ENCODE data around the gene LGALS12. TPM values are rescaled to one million over a fixed set of nuclear protein-coding genes. Genes with fewer than 3 reads are reported as not detected.

The LGALS12 gene
- total RNA-seq = under 0.01 TPM in 1 of 2 replicates, not detected in the other
- polyA plus RNA-seq = not detected in 2 replicates
- polyA plus RNA-seq (2012) = not detected in 2 replicates
- polyA minus RNA-seq (ENCODE audit: low replicate concordance) = not detected in 2 replicates

GRCh38 chr11:63505857-63506528 is at the start of gene LGALS12:
TSS of gene LGALS12 (plus strand) at chr11:63506084. CDS start at chr11:63506459, 375 bp downstream.
- H3K4me3 ChIP-seq (replicated peaks in 1 of 4; ENCODE audit: control extremely low read depth in 1 of 4, insufficient read depth in 1 of 4, low read depth in 3 of 4, low read length in 4 of 4) = no peak within 1 kb of the TSS
- no peaks in the 10 kb centered on the region for H3K4me1 ChIP-seq (ENCODE audit: control insufficient read depth, extremely low read depth, insufficient read depth, low read length)
- H3K27ac ChIP-seq (ENCODE audit: insufficient read depth, low read length) = no peak within 1 kb of the TSS
- peak; percentile 32 to 48 for DNase-seq (ENCODE audit: low read depth in 2 of 2)
- H4K20me1 ChIP-seq (ENCODE audit: control insufficient read depth, extremely low read depth, insufficient read depth, low read length) = no peaks in the 10 kb centered on the region
- H3K9ac ChIP-seq (ENCODE audit: insufficient read depth, low read length) = no peak within 1 kb of the TSS
- no peaks in the 10 kb centered on the region for H3K27me3 ChIP-seq (ENCODE audit: control insufficient read depth, insufficient read depth, low read length)
- H2AFZ ChIP-seq (ENCODE audit: low read length) = no peak within 1 kb of the TSS
- H3K79me2 ChIP-seq (ENCODE audit: control insufficient read depth, insufficient read depth, low read length) = no peaks in the 10 kb centered on the region
- no peaks in the 10 kb centered on the region for H3K36me3 ChIP-seq (ENCODE audit: control insufficient read depth, insufficient read depth, low read length)
- H3K4me2 ChIP-seq (ENCODE audit: extremely low read depth, insufficient read depth, low read length) = no peak within 1 kb of the TSS
- no peaks in the 10 kb centered on the region for H3K9me3 ChIP-seq (ENCODE audit: control insufficient read depth, insufficient read depth, low read depth, low read length)
- no peak for TF ChIP-seq EZH2 (IDR thresholded peaks at IDR 0.05; ENCODE audit: low read length, missing control alignments)
- no peak for TF ChIP-seq CTCF (conservative IDR thresholded peaks at IDR 0.05 in 1 of 2, IDR thresholded peaks at IDR 0.05 in 1 of 2; ENCODE audit: low read depth in 1 of 2, low read length in 2 of 2)

DNA sequence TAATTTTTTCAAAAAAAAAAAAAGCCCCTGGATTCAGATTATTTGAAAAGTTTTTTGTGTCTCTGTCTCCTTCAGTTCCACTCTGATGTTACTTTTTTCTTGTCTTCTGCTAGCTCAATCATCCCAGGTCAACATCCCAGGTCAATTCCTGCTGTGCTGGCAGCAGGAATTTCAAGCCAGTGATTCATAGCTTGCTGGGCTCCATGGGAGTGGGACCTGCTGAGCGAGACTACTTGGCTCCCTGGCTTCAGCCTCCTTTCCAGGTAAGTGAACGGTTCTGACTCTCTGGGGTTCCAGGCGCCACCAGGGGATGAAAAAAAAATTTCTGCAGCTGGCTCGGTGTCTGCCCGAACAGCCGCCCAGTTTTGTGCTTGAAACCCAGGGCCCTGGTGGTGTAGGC is 46.3 kb upstream of the LGALS12 start:
- no peaks in the 10 kb centered on the region for H3K36me3 ChIP-seq (ENCODE audit: control insufficient read depth, insufficient read depth, low read length)
- no peak overlapping the region for H2AFZ ChIP-seq (ENCODE audit: low read length)
- H3K4me1 ChIP-seq (ENCODE audit: control insufficient read depth, extremely low read depth, insufficient read depth, low read length) = no peaks in the 10 kb centered on the region

DNA sequence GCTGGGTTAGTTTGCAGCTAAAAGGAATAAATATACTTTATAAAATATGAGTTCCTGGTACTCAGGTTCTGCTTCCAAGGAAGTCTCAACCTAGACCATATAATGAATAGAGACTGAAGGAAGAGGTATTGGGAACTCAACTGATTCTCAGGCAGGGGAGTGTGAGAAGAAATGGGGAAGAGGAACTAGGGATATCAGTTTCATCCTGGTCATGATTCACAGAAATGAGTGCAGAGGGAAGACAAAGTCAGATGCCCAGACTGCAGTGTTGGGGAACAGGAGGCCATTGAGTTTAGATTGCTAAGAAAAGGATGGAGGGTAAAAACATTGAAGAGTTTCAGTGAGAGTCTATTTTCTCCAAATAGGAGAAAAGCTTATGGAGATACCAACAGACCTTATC is 43.7 kb upstream of the LGALS12 start:
- TF ChIP-seq EZH2 (IDR thresholded peaks at IDR 0.05; ENCODE audit: low read length, missing control alignments) (no peak), CTCF (conservative IDR thresholded peaks at IDR 0.05 in 1 of 2, IDR thresholded peaks at IDR 0.05 in 1 of 2; ENCODE audit: low read depth in 1 of 2, low read length in 2 of 2) (no peak)
- no peak overlapping the region for H3K27ac ChIP-seq (ENCODE audit: insufficient read depth, low read length)
- no peaks in the 10 kb centered on the region for H3K4me1 ChIP-seq (ENCODE audit: control insufficient read depth, extremely low read depth, insufficient read depth, low read length)
- H4K20me1 ChIP-seq (ENCODE audit: control insufficient read depth, extremely low read depth, insufficient read depth, low read length) = no peaks in the 10 kb centered on the region
- no peak overlapping the region for H2AFZ ChIP-seq (ENCODE audit: low read length)
- H3K36me3 ChIP-seq (ENCODE audit: control insufficient read depth, insufficient read depth, low read length) = no peaks in the 10 kb centered on the region
- H3K9ac ChIP-seq (ENCODE audit: insufficient read depth, low read length) = no peak overlapping the region
- H3K4me3 ChIP-seq (replicated peaks in 1 of 4; ENCODE audit: control extremely low read depth in 1 of 4, insufficient read depth in 1 of 4, low read depth in 3 of 4, low read length in 4 of 4) = no peak overlapping the region
- H3K4me2 ChIP-seq (ENCODE audit: extremely low read depth, insufficient read depth, low read length) = no peak overlapping the region
- H3K9me3 ChIP-seq (ENCODE audit: control insufficient read depth, insufficient read depth, low read depth, low read length) = no peaks in the 10 kb centered on the region
- peaks cover 3% of the 10 kb centered on the region for H3K27me3 ChIP-seq (ENCODE audit: control insufficient read depth, insufficient read depth, low read length)
- no peak for DNase-seq (ENCODE audit: low read depth in 2 of 2)
- H3K79me2 ChIP-seq (ENCODE audit: control insufficient read depth, insufficient read depth, low read length) = no peaks in the 10 kb centered on the region

More for the DNA sequence above, 46.3 kb upstream of the LGALS12 start:
- no peak for DNase-seq (ENCODE audit: low read depth in 2 of 2)
- no peak overlapping the region for H3K9ac ChIP-seq (ENCODE audit: insufficient read depth, low read length)
- H3K4me2 ChIP-seq (ENCODE audit: extremely low read depth, insufficient read depth, low read length) = no peak overlapping the region
- H3K9me3 ChIP-seq (ENCODE audit: control insufficient read depth, insufficient read depth, low read depth, low read length) = no peaks in the 10 kb centered on the region
- H3K79me2 ChIP-seq (ENCODE audit: control insufficient read depth, insufficient read depth, low read length) = no peaks in the 10 kb centered on the region
- no peak for TF ChIP-seq EZH2 (IDR thresholded peaks at IDR 0.05; ENCODE audit: low read length, missing control alignments)
- no peak for TF ChIP-seq CTCF (conservative IDR thresholded peaks at IDR 0.05 in 1 of 2, IDR thresholded peaks at IDR 0.05 in 1 of 2; ENCODE audit: low read depth in 1 of 2, low read length in 2 of 2)
- H3K27me3 ChIP-seq (ENCODE audit: control insufficient read depth, insufficient read depth, low read length) = peaks cover 3% of the 10 kb centered on the region
- H4K20me1 ChIP-seq (ENCODE audit: control insufficient read depth, extremely low read depth, insufficient read depth, low read length) = no peaks in the 10 kb centered on the region
- no peak overlapping the region for H3K27ac ChIP-seq (ENCODE audit: insufficient read depth, low read length)
- H3K4me3 ChIP-seq (replicated peaks in 1 of 4; ENCODE audit: control extremely low read depth in 1 of 4, insufficient read depth in 1 of 4, low read depth in 3 of 4, low read length in 4 of 4) = no peak overlapping the region

All from fibroblast of lung (primary cell).